NT2/D1 (cell line): ENCODE results near the gene SLC22A9.
"Not testable (repeated sequence)": the region's sequence is repeated elsewhere in the genome, so short reads cannot be mapped to it uniquely, and the experiment has no call there.

Source experiments
- DNase-seq: peaks from one replicate; pipeline ENCODE4 v3.0.0-alpha.2; 2011; ENCODE audit warnings: low read depth, low spot score
- H3K27me3 ChIP-seq: 2 replicates; pipeline ENCODE4 v1.6.0; 2011; ENCODE audit warnings: mild to moderate bottlenecking; ENCODE audit not compliant: insufficient read length, insufficient read depth
- H3K36me3 ChIP-seq: 2 replicates; pipeline ENCODE4 v1.6.1; 2011; ENCODE audit warnings: mild to moderate bottlenecking, low read length, mixed read lengths; ENCODE audit not compliant: insufficient read depth, insufficient read length
- H3K4me1 ChIP-seq: 2 replicates; pipeline ENCODE4 v1.5.1; 2011; ENCODE audit not compliant: insufficient read depth, insufficient read length
- H3K4me3 ChIP-seq: 2 replicates; pipeline ENCODE4 v1.5.1; 2011; ENCODE audit warnings: low read depth; ENCODE audit not compliant: insufficient read length
- H3K9ac ChIP-seq: 2 replicates; pipeline ENCODE4 v1.6.0; 2011; ENCODE audit warnings: low read depth; ENCODE audit not compliant: insufficient read length
- H3K9me3 ChIP-seq: 2 replicates; pipeline ENCODE4 v1.5.1; 2011; ENCODE audit warnings: mild to moderate bottlenecking, low read length; ENCODE audit not compliant: insufficient read depth
- SUZ12 ChIP-seq: IDR thresholded peaks from 2 replicates; pipeline ENCODE4 v1.6.1; 2011; ENCODE audit not compliant: insufficient read length, insufficient read depth; ENCODE audit errors: extremely low read depth
- YY1 ChIP-seq: IDR thresholded peaks from 2 replicates; pipeline ENCODE4 v1.6.1; 2011; ENCODE audit not compliant: insufficient read length, insufficient read depth
- ZNF274 ChIP-seq: IDR thresholded peaks from 2 replicates; pipeline ENCODE4 v1.6.1; 2011; ENCODE audit warnings: mild to moderate bottlenecking, low read depth, low read length

The SLC22A9 gene

GRCh38 chr11:63369165-63369970 is at the start of gene SLC22A9:
TSS of gene SLC22A9 (plus strand) at chr11:63369785. CDS start at chr11:63370057, 272 bp downstream.
- TF ChIP-seq ZNF274 = no peak
- no peak for TF ChIP-seq YY1
- no peak for TF ChIP-seq SUZ12
- H3K9me3 ChIP-seq = no peaks in the 10 kb centered on the region
- no peaks in the 10 kb centered on the region for H3K27me3 ChIP-seq
- no peak within 1 kb of the TSS for H3K4me3 ChIP-seq
- no peak for DNase-seq
- no peaks in the 10 kb centered on the region for H3K4me1 ChIP-seq
- H3K9ac ChIP-seq = no peak within 1 kb of the TSS
- H3K36me3 ChIP-seq = no peaks in the 10 kb centered on the region

GRCh38 chr11:63321723-63322122 is 47.9 kb upstream of the SLC22A9 start:
- Histone ChIP-seq H3K9ac (no peak overlapping the region), H3K27me3 (no peaks in the 10 kb centered on the region), H3K4me1 (no peaks in the 10 kb centered on the region), H3K9me3 (0 out of 2 replicates have a peak, but pooled peaks cover 4% of the 10 kb centered on the region), H3K36me3 (no peaks in the 10 kb centered on the region), H3K4me3 (no peak overlapping the region)
- no peak for DNase-seq
- TF ChIP-seq SUZ12 (no peak), YY1 (no peak), ZNF274 (no peak)

DNA sequence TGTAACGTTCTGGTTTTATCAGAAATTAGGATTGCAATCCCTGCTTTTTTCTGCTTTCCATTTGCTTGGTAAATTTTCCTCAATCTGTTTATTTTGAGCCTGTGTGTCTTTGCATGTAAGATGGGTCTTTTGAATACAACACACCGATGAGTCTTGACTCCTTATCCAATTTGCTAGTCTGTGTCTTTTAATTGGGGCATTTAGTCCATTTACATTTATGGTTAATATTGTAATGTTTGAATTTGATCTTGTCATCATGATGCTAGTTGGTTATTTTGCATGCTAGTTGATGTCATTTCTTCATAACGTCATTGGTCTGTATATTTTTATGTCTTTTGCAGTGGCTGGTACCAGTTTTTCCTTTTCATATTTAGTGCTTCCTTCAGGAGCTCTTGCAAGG is 34.5 kb upstream of the SLC22A9 start:
- not testable (repeated sequence) for H3K9ac ChIP-seq, H3K36me3 ChIP-seq, H3K4me3 ChIP-seq, DNase-seq, H3K4me1 ChIP-seq, H3K27me3 ChIP-seq, H3K9me3 ChIP-seq

DNA sequence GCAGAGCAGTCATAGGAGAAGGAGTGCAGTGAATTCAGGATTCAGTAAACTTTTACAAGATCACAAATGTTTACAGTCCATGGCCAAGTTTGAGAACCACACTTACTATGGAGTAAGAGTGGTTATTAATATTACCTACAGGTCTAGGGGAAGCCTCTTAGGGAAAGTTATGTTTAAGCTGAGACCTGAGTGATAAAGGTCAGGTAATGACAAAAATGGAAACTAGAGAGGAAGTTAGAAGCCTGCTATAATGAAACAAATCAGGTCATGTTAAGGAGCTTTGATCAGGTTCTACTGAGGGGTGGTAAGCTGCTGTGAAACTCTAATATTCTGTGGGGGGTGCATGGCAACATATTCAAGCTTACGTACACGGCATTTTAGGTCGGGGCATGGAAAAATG is 32.5 kb upstream of the SLC22A9 start:
- no peaks in the 10 kb centered on the region for H3K27me3 ChIP-seq
- H3K4me3 ChIP-seq = no peak overlapping the region
- DNase-seq = no peak
- no peaks in the 10 kb centered on the region for H3K4me1 ChIP-seq
- H3K9me3 ChIP-seq = no peaks in the 10 kb centered on the region
- TF ChIP-seq SUZ12 = no peak
- no peak for TF ChIP-seq YY1
- TF ChIP-seq ZNF274 = no peak
- no peak overlapping the region for H3K9ac ChIP-seq
- H3K36me3 ChIP-seq = no peaks in the 10 kb centered on the region

DNA sequence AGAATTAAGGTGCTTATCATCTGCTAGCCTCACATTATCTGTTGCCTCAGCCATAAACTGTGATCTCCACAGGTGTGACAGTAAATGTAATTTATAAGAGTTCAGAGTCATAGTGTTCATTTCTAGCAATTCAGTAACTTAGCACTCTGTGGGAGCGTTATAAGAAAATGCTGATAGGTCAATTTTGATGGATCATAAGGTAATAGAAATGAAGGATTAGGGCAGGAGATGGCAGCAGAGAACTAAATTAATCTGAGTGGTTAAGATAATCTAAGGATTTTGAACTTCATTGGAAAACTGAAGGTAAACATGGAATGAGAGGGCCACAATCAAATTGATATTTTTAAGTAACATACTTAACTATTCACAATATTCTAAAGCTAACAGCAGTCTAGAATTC is 26.5 kb upstream of the SLC22A9 start:
- H3K27me3 ChIP-seq = no peaks in the 10 kb centered on the region
- no peaks in the 10 kb centered on the region for H3K36me3 ChIP-seq
- H3K9ac ChIP-seq = no peak overlapping the region
- TF ChIP-seq ZNF274 (no peak), YY1 (no peak), SUZ12 (no peak)
- no peak overlapping the region for H3K4me3 ChIP-seq
- no peaks in the 10 kb centered on the region for H3K9me3 ChIP-seq
- DNase-seq = no peak
- no peaks in the 10 kb centered on the region for H3K4me1 ChIP-seq

DNA sequence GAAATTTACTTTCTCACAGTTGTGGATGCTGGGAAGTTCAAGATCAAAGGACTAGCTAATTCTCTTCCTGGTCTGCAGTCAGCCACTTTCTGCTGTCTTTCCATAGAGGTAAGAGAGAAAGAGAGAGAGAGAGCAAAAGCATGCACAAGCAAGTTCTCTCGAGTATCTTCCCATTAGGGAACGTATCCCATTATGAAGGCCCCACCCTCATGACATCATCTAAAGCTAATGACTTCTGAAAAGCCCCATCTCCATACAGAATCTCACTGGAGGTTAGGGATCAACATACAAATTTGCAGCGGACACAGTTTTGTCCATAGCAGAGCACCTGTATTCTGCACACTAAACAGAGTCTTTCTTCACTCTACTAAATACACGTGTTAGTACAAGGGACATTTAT is 17.4 kb upstream of the SLC22A9 start:
- DNase-seq = no peak

GRCh38 chr11:63362196-63362793 is 7.3 kb upstream of the SLC22A9 start:
- H3K9me3 ChIP-seq = no peaks in the 10 kb centered on the region
- no peak for DNase-seq
- no peaks in the 10 kb centered on the region for H3K4me1 ChIP-seq
- no peak for TF ChIP-seq ZNF274
- no peak for TF ChIP-seq SUZ12
- H3K9ac ChIP-seq = no peak overlapping the region
- no peaks in the 10 kb centered on the region for H3K27me3 ChIP-seq
- no peak overlapping the region for H3K4me3 ChIP-seq
- H3K36me3 ChIP-seq = no peaks in the 10 kb centered on the region

More for the DNA sequence above, 17.4 kb upstream of the SLC22A9 start:
- Histone ChIP-seq H3K27me3 (no peaks in the 10 kb centered on the region), H3K9me3 (peaks cover 16% of the 10 kb centered on the region), H3K4me1 (no peaks in the 10 kb centered on the region), H3K9ac (no peak overlapping the region), H3K36me3 (no peaks in the 10 kb centered on the region), H3K4me3 (no peak overlapping the region)
- TF ChIP-seq SUZ12 = no peak
- no peak for TF ChIP-seq ZNF274
- no peak for TF ChIP-seq YY1
